Measurements from ENCODE around the gene SMCO2. TPM values are rescaled to one million over a fixed set of nuclear protein-coding genes. Genes with fewer than 3 reads are reported as not detected.

SMCO2 gene
- total RNA-seq, 1 experiment from 2014 or later: 0.20 TPM

- Histone ChIP-seq H3K18ac (ENCODE audit: insufficient read length, low read depth, low read length) (no peak overlapping the region), H4K20me1 (ENCODE audit: control insufficient read depth, insufficient read depth, insufficient read length) (no peaks in the 10 kb centered on the region), H2BK120ac (ENCODE audit: low read depth, low read length, poor library complexity, severe bottlenecking) (no peak overlapping the region), H3K56ac (ENCODE audit: insufficient read length, low read depth, low read length) (no peak overlapping the region), H4K8ac (replicated peaks; ENCODE audit: insufficient read length, low read depth, low read length) (no peak overlapping the region), H3K9ac (ENCODE audit: extremely low read depth, insufficient read length, low read length) (no peak overlapping the region), H3K79me1 (ENCODE audit: insufficient read depth, low read depth, low read length, poor library complexity, severe bottlenecking) (no peaks in the 10 kb centered on the region), H2AFZ (ENCODE audit: low read length) (no peak overlapping the region), H3K23me2 (ENCODE audit: insufficient read length, low read depth, low read length, poor library complexity, severe bottlenecking) (no peaks in the 10 kb centered on the region), H3K27ac (ENCODE audit: insufficient read length, low read depth, low read length) (no peak overlapping the region), H2BK5ac (ENCODE audit: insufficient read length, low read length) (no peak overlapping the region), H3K4me1 (ENCODE audit: insufficient read depth, low read length) (no peaks in the 10 kb centered on the region), H3K14ac (ENCODE audit: insufficient read depth, low read length) (no peak overlapping the region), H3K79me2 (ENCODE audit: insufficient read depth, low read length) (no peaks in the 10 kb centered on the region), H3K4ac (ENCODE audit: low read depth, low read length) (no peak overlapping the region), H3K4me2 (ENCODE audit: insufficient read depth, insufficient read length, low read length) (no peak overlapping the region), H2BK20ac (ENCODE audit: low read depth, low read length, poor library complexity, severe bottlenecking) (no peak overlapping the region), H3K9me3 (ENCODE audit: control insufficient read depth, low read depth, low read length) (no peaks in the 10 kb centered on the region), H2AK5ac (ENCODE audit: insufficient read length, low read length) (no peak overlapping the region), H3T11ph (ENCODE audit: low read length) (no peak overlapping the region), H2BK12ac (ENCODE audit: insufficient read length, low read depth, low read length) (no peak overlapping the region), H3K23ac (ENCODE audit: insufficient read length, low read depth, low read length) (no peak overlapping the region), H4K5ac (ENCODE audit: insufficient read length, low read depth, low read length) (no peak overlapping the region), H2BK15ac (ENCODE audit: low read depth, low read length) (no peak overlapping the region), H4K91ac (ENCODE audit: insufficient read length, low read depth, low read length) (no peak overlapping the region), H3K27me3 (ENCODE audit: insufficient read depth, low read length) (no peaks in the 10 kb centered on the region)
- Mint-ChIP-seq H3K9me3 (no peaks in the 10 kb centered on the region), H3K27ac (peak overlapping the region in 1 of 3 experiments; percentile 13; a peak in 1 of 7 replicates), H3K27me3 (ENCODE audit: low read depth) (peaks cover 1% of the 10 kb centered on the region; the same call in 1 of the 2 replicates), H3K4me1 (peaks cover 0 to 3% of the 10 kb centered on the region in 2 experiments; a peak in 1 of 4 replicates), H3K36me3 (ENCODE audit: insufficient read depth in 1 of 3, low read depth in 3 of 3) (no peaks in the 10 kb centered on the region), H3K4me3 (no peak overlapping the region)
- no peak for DNase-seq
- no peak for TF ChIP-seq CTCF (conservative IDR thresholded peaks at IDR 0.05)
- WGBS (ENCODE audit: extremely low coverage, insufficient read length, low lambda C conversion rate): no CpG with 5 or more reads among the region's 11 CpGs
Measured at GRCh38 chr12:27463511-27464219, 17.1 kb downstream of the SMCO2 start.
